ENCODE data around the gene GABRB2.

DNA sequence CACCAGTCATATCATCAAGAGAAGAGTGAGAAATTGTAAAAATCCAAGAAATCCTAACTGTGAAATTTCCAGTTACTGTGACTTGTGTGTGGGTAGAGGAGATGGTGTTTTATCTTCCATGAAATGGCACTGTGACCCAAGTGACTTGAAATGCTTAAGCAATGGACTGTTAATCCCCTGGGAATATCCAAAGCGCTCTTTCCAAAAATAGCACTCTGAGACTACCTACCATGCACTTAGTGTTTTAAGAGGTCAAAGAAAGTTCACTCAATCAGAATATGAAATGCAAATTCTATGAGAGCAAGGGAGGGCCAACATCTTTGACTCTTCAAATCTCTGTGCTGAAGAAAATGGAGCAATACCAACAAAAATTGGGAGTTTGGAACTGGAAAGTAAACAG, 244.0 kb downstream of the GABRB2 start:
- TF ChIP-seq, protein P1, sequence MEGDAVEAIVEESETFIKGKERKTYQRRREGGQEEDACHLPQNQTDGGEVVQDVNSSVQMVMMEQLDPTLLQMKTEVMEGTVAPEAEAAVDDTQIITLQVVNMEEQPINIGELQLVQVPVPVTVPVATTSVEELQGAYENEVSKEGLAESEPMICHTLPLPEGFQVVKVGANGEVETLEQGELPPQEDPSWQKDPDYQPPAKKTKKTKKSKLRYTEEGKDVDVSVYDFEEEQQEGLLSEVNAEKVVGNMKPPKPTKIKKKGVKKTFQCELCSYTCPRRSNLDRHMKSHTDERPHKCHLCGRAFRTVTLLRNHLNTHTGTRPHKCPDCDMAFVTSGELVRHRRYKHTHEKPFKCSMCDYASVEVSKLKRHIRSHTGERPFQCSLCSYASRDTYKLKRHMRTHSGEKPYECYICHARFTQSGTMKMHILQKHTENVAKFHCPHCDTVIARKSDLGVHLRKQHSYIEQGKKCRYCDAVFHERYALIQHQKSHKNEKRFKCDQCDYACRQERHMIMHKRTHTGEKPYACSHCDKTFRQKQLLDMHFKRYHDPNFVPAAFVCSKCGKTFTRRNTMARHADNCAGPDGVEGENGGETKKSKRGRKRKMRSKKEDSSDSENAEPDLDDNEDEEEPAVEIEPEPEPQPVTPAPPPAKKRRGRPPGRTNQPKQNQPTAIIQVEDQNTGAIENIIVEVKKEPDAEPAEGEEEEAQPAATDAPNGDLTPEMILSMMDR (IDR thresholded peaks at IDR 0.05): no peak
- no peak for TF ChIP-seq POLR2A (IDR thresholded peaks at IDR 0.05)

Data from adrenal gland (tissue), 5 donors.